GM23338 (cell line): ENCODE results near the gene ATP6V0C. TPM values are rescaled to one million over a fixed set of nuclear protein-coding genes. Genes with fewer than 3 reads are reported as not detected.
A peak's percentile ranks its signal among the peaks of the same experiment; 100 is the strongest.

Experiments used
- ATAC-seq: fragments of 200-7000 bp; cut with Tn5 transposase; 3 replicates; pipeline ENCODE4 v1.9.1; 2020
- DNase-seq: peaks from one replicate; pipeline ENCODE4 v3.0.0-alpha.2; 2015; ENCODE audit warnings: low spot score
- H2AFZ ChIP-seq: fragments of 200-600 bp; sonication (generic); 2 replicates; pipeline ENCODE4 v1.8.0; 2016; ENCODE audit warnings: antibody characterized with exemption, mild to moderate bottlenecking, moderate library complexity
- H3F3A ChIP-seq: fragments of 200-600 bp; sonication (generic); replicated peaks from 2 replicates; pipeline ENCODE4 v1.8.0; 2017; ENCODE audit warnings: antibody characterized with exemption, mixed run types, low read depth
- H3K27ac ChIP-seq: fragments of 200-600 bp; sonication (generic); 2 replicates; pipeline ENCODE4 v1.6.1; 2016; ENCODE audit warnings: low read depth
- H3K27me3 ChIP-seq: fragments of 200-600 bp; sonication (generic); 2 replicates; pipeline ENCODE4 v1.8.0; 2016; ENCODE audit warnings: mild to moderate bottlenecking, mixed run types, moderate library complexity; ENCODE audit not compliant: insufficient read depth
- H3K36me3 ChIP-seq: fragments of 200-600 bp; sonication (generic); 2 replicates; pipeline ENCODE4 v1.8.0; 2016; ENCODE audit warnings: mild to moderate bottlenecking; ENCODE audit not compliant: insufficient read depth
- H3K4me1 ChIP-seq: fragments of 200-600 bp; sonication (generic); 2 replicates; pipeline ENCODE4 v1.8.0; 2016; ENCODE audit warnings: mild to moderate bottlenecking, moderate library complexity; ENCODE audit not compliant: insufficient read depth
- H3K4me2 ChIP-seq: fragments of 200-600 bp; sonication (generic); 2 replicates; pipeline ENCODE4 v1.7.1; 2017; ENCODE audit warnings: mixed run types
- H3K4me3 ChIP-seq: fragments of 200-600 bp; sonication (generic); 2 replicates; pipeline ENCODE4 v1.6.1; 2016; ENCODE audit warnings: mixed run types
- H3K79me2 ChIP-seq: fragments of 200-600 bp; sonication (generic); replicated peaks from 2 replicates; pipeline ENCODE4 v1.8.0; 2017; ENCODE audit warnings: mild to moderate bottlenecking; ENCODE audit not compliant: insufficient read depth
- H3K9me2 ChIP-seq: fragments of 200-600 bp; sonication (generic); 2 replicates; pipeline ENCODE4 v1.8.0; 2017; ENCODE audit not compliant: insufficient read depth
- H4K20me1 ChIP-seq: fragments of 200-600 bp; sonication (generic); replicated peaks from 2 replicates; pipeline ENCODE4 v1.8.0; 2017; ENCODE audit warnings: mild to moderate bottlenecking; ENCODE audit not compliant: insufficient read depth
- H3K27ac Mint-ChIP-seq: 2 replicates; pipeline ENCODE4 v1.8.0; 2020; ENCODE audit warnings: inconsistent platforms, mild to moderate bottlenecking, moderate library complexity, mixed read lengths
- H3K27me3 Mint-ChIP-seq: 3 replicates; pipeline ENCODE4 v1.8.0; 2022; ENCODE audit warnings: low read depth, mild to moderate bottlenecking, moderate library complexity, mixed read lengths, inconsistent platforms; ENCODE audit not compliant: insufficient read depth, poor library complexity
- H3K36me3 Mint-ChIP-seq: 3 replicates; pipeline ENCODE4 v1.8.0; 2021; ENCODE audit warnings: low read depth, mild to moderate bottlenecking, inconsistent platforms, moderate library complexity, mixed read lengths
- H3K4me1 Mint-ChIP-seq: 3 replicates; pipeline ENCODE4 v1.8.0; 2020; ENCODE audit warnings: mild to moderate bottlenecking, inconsistent platforms, mixed read lengths
- H3K4me3 Mint-ChIP-seq: 3 replicates; pipeline ENCODE4 v1.8.0; 2021; ENCODE audit warnings: moderate library complexity, mild to moderate bottlenecking, inconsistent platforms, mixed read lengths
- H3K9me3 Mint-ChIP-seq: 3 replicates; pipeline ENCODE4 v1.8.0; 2020; ENCODE audit warnings: moderate library complexity, mild to moderate bottlenecking, inconsistent platforms, mixed read lengths
- EZH2 ChIP-seq: fragments of 200-600 bp; sonication (generic); IDR thresholded peaks from one replicate; pipeline ENCODE4 v1.8.0; 2017; ENCODE audit warnings: antibody characterized with exemption, mild to moderate bottlenecking, low read depth; ENCODE audit not compliant: unreplicated experiment
- JUNB ChIP-seq: IDR thresholded peaks from one replicate; pipeline ENCODE4 v1.6.1; 2016; ENCODE audit warnings: antibody characterized with exemption; ENCODE audit not compliant: unreplicated experiment
- NANOG ChIP-seq: IDR thresholded peaks from 2 replicates; pipeline ENCODE4 v1.6.1; 2016; ENCODE audit warnings: antibody characterized with exemption, borderline replicate concordance
- POLR2AphosphoS5 ChIP-seq: IDR thresholded peaks from 2 replicates; pipeline ENCODE4 v1.6.1; 2016; ENCODE audit warnings: antibody characterized with exemption, low read depth
- ZNF114 ChIP-seq: fragments of 250-450 bp; sonication (Bioruptor Pico); IDR thresholded peaks from 2 replicates; pipeline ENCODE4 v1.5.0; 2020; ENCODE audit warnings: mild to moderate bottlenecking, moderate library complexity
- ZNF331 ChIP-seq: fragments of 250-450 bp; sonication (Bioruptor Pico); IDR thresholded peaks from 2 replicates; pipeline ENCODE4 v1.5.0; 2020; ENCODE audit warnings: low read depth, mild to moderate bottlenecking, moderate library complexity
- polyA plus RNA-seq: library from polyadenylated mRNA; unstranded; fragments of >200 nt; fragmentation: Nextera tagmentation; extraction: Ambion mirVana; gene quantifications from 2 replicates; pipeline ENCODE4 v1.2.1, GENCODE V29; 2016
- total RNA-seq: library from RNA; depleted of rRNA; stranded (reverse); fragments of >200 nt; shearing (Covaris generic); gene quantifications from 2 replicates; pipeline ENCODE4 v1.2.3, GENCODE V29; 2014
- TF ChIP-seq, protein P1 (sequence below): IDR thresholded peaks from 2 replicates; pipeline ENCODE4 v1.6.1; 2016; ENCODE audit warnings: antibody characterized with exemption
- TF ChIP-seq, protein P2 (sequence below): IDR thresholded peaks from one replicate; pipeline ENCODE4 v1.6.1; 2018; ENCODE audit warnings: antibody characterized with exemption; ENCODE audit not compliant: unreplicated experiment
- TF ChIP-seq, protein P3 (sequence below), 2 experiments: fragments of 200-600 bp in 1 of 2; sonication (generic) in 1 of 2; conservative IDR thresholded peaks; 2 replicates each; pipeline versions ENCODE4 v1.5.1 to v1.6.1; 2016 to 2017; ENCODE audit warnings: antibody characterized with exemption in 2 of 2, low read depth in 2 of 2, mild to moderate bottlenecking in 2 of 2, moderate library complexity in 1 of 2
- TF ChIP-seq, protein P4 (sequence below): fragments of 250-450 bp; sonication (Bioruptor Pico); IDR thresholded peaks from 2 replicates; pipeline ENCODE4 v1.5.0; 2020; ENCODE audit warnings: mild to moderate bottlenecking, moderate library complexity

ATP6V0C gene
- total and polyA plus RNA-seq, 2 experiments from 2014 or later, result 98.2 to 162 TPM

DNA sequence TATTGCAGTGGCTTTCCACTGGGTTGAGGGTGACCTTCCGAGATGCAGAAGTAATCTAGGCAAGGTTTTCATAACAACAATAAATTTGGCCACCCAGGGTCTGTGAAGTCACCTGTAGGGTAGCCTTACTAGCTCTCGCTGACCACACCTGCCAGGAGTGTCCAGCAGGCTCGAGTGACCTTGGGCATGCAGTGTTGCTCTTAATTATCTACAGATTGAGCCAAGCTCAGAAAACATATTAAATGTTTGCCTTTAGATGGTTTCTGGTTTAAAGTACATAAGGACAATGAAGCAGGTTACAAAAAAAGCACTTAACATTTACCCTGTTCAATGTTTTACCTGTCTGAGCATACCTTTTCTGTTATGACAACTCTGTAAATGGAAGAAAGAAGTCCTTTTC lies 37.0 kb upstream of the ATP6V0C start:
- TF ChIP-seq ZNF114 (CRISPR knock-in tag) (no peak), EZH2 (no peak), ZNF331 (CRISPR knock-in tag) (no peak), POLR2AphosphoS5 (no peak), NANOG (no peak), JUNB (no peak)
- TF ChIP-seq, protein P1, sequence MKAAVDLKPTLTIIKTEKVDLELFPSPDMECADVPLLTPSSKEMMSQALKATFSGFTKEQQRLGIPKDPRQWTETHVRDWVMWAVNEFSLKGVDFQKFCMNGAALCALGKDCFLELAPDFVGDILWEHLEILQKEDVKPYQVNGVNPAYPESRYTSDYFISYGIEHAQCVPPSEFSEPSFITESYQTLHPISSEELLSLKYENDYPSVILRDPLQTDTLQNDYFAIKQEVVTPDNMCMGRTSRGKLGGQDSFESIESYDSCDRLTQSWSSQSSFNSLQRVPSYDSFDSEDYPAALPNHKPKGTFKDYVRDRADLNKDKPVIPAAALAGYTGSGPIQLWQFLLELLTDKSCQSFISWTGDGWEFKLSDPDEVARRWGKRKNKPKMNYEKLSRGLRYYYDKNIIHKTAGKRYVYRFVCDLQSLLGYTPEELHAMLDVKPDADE, result no peak
- TF ChIP-seq, protein P2, sequence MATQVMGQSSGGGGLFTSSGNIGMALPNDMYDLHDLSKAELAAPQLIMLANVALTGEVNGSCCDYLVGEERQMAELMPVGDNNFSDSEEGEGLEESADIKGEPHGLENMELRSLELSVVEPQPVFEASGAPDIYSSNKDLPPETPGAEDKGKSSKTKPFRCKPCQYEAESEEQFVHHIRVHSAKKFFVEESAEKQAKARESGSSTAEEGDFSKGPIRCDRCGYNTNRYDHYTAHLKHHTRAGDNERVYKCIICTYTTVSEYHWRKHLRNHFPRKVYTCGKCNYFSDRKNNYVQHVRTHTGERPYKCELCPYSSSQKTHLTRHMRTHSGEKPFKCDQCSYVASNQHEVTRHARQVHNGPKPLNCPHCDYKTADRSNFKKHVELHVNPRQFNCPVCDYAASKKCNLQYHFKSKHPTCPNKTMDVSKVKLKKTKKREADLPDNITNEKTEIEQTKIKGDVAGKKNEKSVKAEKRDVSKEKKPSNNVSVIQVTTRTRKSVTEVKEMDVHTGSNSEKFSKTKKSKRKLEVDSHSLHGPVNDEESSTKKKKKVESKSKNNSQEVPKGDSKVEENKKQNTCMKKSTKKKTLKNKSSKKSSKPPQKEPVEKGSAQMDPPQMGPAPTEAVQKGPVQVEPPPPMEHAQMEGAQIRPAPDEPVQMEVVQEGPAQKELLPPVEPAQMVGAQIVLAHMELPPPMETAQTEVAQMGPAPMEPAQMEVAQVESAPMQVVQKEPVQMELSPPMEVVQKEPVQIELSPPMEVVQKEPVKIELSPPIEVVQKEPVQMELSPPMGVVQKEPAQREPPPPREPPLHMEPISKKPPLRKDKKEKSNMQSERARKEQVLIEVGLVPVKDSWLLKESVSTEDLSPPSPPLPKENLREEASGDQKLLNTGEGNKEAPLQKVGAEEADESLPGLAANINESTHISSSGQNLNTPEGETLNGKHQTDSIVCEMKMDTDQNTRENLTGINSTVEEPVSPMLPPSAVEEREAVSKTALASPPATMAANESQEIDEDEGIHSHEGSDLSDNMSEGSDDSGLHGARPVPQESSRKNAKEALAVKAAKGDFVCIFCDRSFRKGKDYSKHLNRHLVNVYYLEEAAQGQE, result no peak
- TF ChIP-seq, protein P3, sequence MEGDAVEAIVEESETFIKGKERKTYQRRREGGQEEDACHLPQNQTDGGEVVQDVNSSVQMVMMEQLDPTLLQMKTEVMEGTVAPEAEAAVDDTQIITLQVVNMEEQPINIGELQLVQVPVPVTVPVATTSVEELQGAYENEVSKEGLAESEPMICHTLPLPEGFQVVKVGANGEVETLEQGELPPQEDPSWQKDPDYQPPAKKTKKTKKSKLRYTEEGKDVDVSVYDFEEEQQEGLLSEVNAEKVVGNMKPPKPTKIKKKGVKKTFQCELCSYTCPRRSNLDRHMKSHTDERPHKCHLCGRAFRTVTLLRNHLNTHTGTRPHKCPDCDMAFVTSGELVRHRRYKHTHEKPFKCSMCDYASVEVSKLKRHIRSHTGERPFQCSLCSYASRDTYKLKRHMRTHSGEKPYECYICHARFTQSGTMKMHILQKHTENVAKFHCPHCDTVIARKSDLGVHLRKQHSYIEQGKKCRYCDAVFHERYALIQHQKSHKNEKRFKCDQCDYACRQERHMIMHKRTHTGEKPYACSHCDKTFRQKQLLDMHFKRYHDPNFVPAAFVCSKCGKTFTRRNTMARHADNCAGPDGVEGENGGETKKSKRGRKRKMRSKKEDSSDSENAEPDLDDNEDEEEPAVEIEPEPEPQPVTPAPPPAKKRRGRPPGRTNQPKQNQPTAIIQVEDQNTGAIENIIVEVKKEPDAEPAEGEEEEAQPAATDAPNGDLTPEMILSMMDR (conservative IDR thresholded peaks at IDR 0.05; ENCODE audit: low read depth in 2 of 2), result no peak
- TF ChIP-seq, protein P4, sequence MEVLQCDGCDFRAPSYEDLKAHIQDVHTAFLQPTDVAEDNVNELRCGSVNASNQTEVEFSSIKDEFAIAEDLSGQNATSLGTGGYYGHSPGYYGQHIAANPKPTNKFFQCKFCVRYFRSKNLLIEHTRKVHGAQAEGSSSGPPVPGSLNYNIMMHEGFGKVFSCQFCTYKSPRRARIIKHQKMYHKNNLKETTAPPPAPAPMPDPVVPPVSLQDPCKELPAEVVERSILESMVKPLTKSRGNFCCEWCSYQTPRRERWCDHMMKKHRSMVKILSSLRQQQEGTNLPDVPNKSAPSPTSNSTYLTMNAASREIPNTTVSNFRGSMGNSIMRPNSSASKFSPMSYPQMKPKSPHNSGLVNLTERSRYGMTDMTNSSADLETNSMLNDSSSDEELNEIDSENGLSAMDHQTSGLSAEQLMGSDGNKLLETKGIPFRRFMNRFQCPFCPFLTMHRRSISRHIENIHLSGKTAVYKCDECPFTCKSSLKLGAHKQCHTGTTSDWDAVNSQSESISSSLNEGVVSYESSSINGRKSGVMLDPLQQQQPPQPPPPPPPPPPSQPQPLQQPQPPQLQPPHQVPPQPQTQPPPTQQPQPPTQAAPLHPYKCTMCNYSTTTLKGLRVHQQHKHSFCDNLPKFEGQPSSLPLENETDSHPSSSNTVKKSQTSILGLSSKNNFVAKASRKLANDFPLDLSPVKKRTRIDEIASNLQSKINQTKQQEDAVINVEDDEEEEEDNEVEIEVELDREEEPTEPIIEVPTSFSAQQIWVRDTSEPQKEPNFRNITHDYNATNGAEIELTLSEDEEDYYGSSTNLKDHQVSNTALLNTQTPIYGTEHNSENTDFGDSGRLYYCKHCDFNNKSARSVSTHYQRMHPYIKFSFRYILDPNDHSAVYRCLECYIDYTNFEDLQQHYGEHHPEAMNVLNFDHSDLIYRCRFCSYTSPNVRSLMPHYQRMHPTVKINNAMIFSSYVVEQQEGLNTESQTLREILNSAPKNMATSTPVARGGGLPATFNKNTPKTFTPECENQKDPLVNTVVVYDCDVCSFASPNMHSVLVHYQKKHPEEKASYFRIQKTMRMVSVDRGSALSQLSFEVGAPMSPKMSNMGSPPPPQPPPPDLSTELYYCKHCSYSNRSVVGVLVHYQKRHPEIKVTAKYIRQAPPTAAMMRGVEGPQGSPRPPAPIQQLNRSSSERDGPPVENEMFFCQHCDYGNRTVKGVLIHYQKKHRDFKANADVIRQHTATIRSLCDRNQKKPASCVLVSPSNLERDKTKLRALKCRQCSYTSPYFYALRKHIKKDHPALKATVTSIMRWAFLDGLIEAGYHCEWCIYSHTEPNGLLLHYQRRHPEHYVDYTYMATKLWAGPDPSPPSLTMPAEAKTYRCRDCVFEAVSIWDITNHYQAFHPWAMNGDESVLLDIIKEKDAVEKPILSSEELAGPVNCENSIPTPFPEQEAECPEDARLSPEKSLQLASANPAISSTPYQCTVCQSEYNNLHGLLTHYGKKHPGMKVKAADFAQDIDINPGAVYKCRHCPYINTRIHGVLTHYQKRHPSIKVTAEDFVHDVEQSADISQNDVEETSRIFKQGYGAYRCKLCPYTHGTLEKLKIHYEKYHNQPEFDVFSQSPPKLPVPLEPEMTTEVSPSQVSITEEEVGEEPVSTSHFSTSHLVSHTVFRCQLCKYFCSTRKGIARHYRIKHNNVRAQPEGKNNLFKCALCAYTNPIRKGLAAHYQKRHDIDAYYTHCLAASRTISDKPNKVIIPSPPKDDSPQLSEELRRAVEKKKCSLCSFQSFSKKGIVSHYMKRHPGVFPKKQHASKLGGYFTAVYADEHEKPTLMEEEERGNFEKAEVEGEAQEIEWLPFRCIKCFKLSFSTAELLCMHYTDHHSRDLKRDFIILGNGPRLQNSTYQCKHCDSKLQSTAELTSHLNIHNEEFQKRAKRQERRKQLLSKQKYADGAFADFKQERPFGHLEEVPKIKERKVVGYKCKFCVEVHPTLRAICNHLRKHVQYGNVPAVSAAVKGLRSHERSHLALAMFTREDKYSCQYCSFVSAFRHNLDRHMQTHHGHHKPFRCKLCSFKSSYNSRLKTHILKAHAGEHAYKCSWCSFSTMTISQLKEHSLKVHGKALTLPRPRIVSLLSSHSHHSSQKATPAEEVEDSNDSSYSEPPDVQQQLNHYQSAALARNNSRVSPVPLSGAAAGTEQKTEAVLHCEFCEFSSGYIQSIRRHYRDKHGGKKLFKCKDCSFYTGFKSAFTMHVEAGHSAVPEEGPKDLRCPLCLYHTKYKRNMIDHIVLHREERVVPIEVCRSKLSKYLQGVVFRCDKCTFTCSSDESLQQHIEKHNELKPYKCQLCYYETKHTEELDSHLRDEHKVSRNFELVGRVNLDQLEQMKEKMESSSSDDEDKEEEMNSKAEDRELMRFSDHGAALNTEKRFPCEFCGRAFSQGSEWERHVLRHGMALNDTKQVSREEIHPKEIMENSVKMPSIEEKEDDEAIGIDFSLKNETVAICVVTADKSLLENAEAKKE, result no peak
- Mint-ChIP-seq H3K4me3 (peak overlapping the region; percentile 75; the same call in 1 of the 3 replicates), H3K36me3 (no peaks in the 10 kb centered on the region; the same call in 2 of the 3 replicates), H3K27ac (no peak overlapping the region), H3K27me3 (peaks cover 34% of the 10 kb centered on the region), H3K4me1 (peaks cover 10% of the 10 kb centered on the region; the same call in 2 of the 3 replicates), H3K9me3 (no peaks in the 10 kb centered on the region)
- peaks cover 16% of the 10 kb centered on the region for H3F3A ChIP-seq
- H3K79me2 ChIP-seq, result peaks cover 14% of the 10 kb centered on the region
- no peak overlapping the region for H3K4me2 ChIP-seq
- no peak overlapping the region for H2AFZ ChIP-seq
- DNase-seq (no peak), ATAC-seq (no peak)
- H3K4me1 ChIP-seq, result peaks cover 8% of the 10 kb centered on the region
- peaks cover 32% of the 10 kb centered on the region for H4K20me1 ChIP-seq
- H3K4me3 ChIP-seq, result no peak overlapping the region
- H3K9me2 ChIP-seq, result no peaks in the 10 kb centered on the region
- no peaks in the 10 kb centered on the region for H3K36me3 ChIP-seq
- no peak overlapping the region for H3K27ac ChIP-seq
- peaks cover 41% of the 10 kb centered on the region for H3K27me3 ChIP-seq
